Measurements from ENCODE around the gene RAI2.

The RAI2 gene

GRCh38 chrX:17860811-17861488 is at the start of gene RAI2:
RAI2 (minus strand) TSS chrX:17861298; CDS start chrX:17802010, 59,288 bp downstream.
- no peak for DNase-seq

- no peak for DNase-seq
These were observed 27.3 kb upstream of the RAI2 start for GRCh38 chrX:17888421-17888820.

- no peak for DNase-seq
These were observed 21.6 kb upstream of the RAI2 start for GRCh38 chrX:17882680-17883079.

GRCh38 chrX:17878028-17878670 is 17.1 kb upstream of the RAI2 start:
- no peak for DNase-seq

GRCh38 chrX:17876135-17876534 is 15.0 kb upstream of the RAI2 start:
- no peak for DNase-seq

- no peak for DNase-seq
These were observed 8.5 kb upstream of the RAI2 start for GRCh38 chrX:17869580-17869979.

- no peak for DNase-seq
These were observed 452 bp upstream of the RAI2 start for GRCh38 chrX:17861489-17862011.

- no peak for DNase-seq
These were observed 818 bp downstream of the RAI2 start for GRCh38 chrX:17860179-17860780.

GRCh38 chrX:17859609-17860178 is 1.4 kb downstream of the RAI2 start:
- no peak for DNase-seq

- no peak for DNase-seq
These were observed 6.6 kb downstream of the RAI2 start for GRCh38 chrX:17854531-17854930.

- no peak for DNase-seq
These were observed 7.0 kb downstream of the RAI2 start for GRCh38 chrX:17854069-17854468.

- no peak for DNase-seq
These were observed 9.2 kb downstream of the RAI2 start for GRCh38 chrX:17851874-17852273.

- no peak for DNase-seq
These were observed 12.4 kb downstream of the RAI2 start for GRCh38 chrX:17848545-17849265.

- DNase-seq: no peak
These were observed 15.1 kb downstream of the RAI2 start for GRCh38 chrX:17846045-17846444.

- no peak for DNase-seq
These were observed 16.9 kb downstream of the RAI2 start for GRCh38 chrX:17844236-17844635.

GRCh38 chrX:17842769-17843525 is 18.2 kb downstream of the RAI2 start:
- no peak for DNase-seq

GRCh38 chrX:17839269-17839668 is 21.8 kb downstream of the RAI2 start:
- no peak for DNase-seq

GRCh38 chrX:17836830-17837229 is 24.3 kb downstream of the RAI2 start:
- DNase-seq: no peak

- no peak for DNase-seq
These were observed 27.1 kb downstream of the RAI2 start for GRCh38 chrX:17833954-17834353.

GRCh38 chrX:17831255-17831654 is 29.8 kb downstream of the RAI2 start:
- no peak for DNase-seq

GRCh38 chrX:17830211-17830610 is 30.9 kb downstream of the RAI2 start:
- no peak for DNase-seq

GRCh38 chrX:17829566-17829965 is 31.5 kb downstream of the RAI2 start:
- no peak for DNase-seq
